GM19438 (cell line): ENCODE results near the gene RAET1E.
"Not testable (repeated sequence)": the region's sequence is repeated elsewhere in the genome, so short reads cannot be mapped to it uniquely, and the experiment has no call there.

Source experiments
- ATAC-seq: cut with Tn5 transposase; IDR thresholded peaks from one replicate; pipeline ENCODE4 v1.9.1; 2021; ENCODE audit warnings: low read depth; ENCODE audit not compliant: unreplicated experiment

The RAET1E gene

GRCh38 chr6:149864578-149865535, 33.1 kb downstream of the RAET1E start:
- ATAC-seq, result no peak

DNA sequence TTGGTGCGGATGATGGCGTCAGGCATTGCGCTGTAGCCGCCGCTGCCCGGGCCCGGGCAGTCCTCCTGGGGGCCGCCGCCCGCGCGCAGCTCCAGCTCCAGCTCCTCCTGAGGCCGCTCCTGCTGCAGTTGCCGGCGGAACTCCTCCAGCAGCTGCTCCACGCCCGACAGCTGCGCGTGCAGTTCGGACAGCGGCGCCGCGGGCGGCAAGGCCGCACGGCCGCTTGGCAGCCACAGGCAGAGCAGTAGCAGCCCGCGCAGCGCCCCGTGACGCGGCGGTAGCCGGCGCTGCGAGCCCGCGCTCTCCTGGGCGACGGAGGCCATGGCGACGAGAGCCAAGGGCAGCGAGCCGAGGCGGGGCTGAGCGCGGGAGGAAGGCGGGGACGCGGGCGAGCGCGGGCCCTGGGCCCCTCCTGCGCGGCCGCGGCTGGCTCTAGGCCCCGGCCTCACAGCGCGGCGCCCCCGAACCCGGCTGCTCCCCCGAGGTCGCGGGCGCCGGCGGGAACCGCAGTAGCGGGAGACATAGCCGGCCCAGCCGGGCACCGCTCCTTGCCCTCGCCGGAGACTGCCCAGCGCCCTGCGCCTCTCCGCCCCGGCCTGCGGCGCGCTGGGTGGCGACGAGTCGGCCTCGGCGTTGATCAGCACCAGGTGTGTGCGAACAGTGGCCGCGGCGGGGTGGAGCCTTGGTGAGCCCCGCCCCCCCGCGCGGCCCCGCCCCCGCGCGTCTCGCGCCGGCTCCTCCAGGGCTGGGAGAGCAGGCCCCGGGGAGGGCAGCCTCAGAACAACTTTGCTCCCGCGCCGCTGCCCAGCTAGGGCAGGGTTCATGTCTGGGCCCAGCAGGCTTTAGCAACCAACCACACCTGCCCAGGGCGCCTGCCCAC, 34.0 kb downstream of the RAET1E start, which contains the start of gene LRP11:
TSS of gene LRP11 (minus strand) at position 662 of the 880 bp plus-strand sequence. CDS start at position 323, 339 bp downstream.
- ATAC-seq, result peak; percentile 89

- ATAC-seq, result peak; percentile 32
Observed at GRCh38 chr6:149862922-149863697, 34.8 kb downstream of the RAET1E start.

GRCh38 chr6:149862424-149862738, 35.5 kb downstream of the RAET1E start:
- ATAC-seq, result not testable (repeated sequence)

DNA sequence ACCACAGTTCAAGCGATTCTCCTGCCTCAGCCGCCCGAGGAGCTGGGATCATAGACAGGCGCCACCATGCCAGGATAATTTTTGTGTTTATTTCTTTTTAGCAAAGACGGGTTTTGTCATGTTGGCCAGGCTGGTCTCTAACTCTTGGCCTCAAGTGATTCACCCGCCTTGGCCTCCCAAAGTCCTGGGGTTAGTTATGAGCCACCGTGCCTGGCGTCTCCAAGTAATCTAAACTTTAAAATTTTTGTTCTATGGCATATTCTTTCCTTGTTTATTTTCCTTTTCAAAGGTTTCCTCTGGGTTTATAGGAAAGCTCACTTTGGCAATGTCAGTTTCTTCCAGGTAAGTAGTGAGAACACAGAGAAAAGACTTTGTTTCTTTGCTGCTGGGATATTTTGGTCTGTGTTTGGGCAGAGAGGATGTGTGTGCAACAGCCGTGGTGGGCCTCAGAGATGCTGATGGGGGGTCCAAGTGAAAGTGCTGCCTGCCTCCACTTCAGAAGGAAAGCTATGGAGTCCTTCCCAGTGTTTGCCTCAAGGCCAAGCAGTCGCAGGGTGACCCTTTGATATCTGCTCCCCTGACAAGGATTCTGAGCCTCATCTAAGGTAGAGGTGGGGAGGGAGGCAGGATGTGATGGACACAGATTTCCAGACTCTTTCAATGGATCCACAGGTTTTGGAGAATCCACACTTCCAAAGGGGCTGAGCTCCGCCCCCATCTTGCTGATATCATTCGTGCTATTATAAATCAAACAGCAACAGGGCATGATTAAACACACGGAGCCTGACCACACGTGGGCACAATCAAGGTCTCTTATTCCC, 36.1 kb downstream of the RAET1E start:
- no peak for ATAC-seq

DNA sequence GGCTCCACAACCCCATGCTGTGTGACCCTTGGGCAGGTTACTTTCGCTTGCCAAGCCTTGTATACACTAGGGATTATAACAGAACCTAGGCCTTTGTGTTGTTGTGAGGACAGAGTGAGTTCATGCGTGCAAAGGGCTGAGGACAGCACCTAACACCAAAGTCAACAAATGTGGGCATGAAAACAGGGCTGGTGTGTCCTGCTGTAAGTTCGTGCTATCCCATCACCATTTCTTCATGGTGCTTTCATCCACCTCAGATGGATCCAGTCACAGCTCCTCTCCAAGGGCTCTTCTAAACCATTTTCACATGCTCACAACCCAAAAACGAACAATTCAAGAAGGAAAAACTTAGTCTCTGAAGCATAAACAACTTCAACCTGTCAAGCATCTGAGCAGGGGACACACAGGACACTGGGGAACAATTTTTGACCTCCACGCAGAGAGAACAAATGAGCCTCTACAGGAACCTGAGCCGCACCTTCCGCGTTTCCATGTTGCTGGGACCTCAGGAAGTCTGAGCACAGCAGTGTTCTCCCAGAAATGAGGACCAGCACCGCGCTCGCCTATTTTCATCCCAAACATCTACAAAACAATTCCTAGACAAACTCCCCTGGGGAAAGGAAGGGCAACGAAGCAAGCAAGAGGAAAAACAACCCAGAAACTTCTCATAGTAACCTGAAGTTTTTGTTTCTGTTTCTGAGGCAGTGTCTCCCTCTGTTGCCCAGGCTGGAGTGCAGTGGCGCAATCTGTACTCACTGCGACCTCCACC, 36.9 kb downstream of the RAET1E start:
- no peak for ATAC-seq

DNA sequence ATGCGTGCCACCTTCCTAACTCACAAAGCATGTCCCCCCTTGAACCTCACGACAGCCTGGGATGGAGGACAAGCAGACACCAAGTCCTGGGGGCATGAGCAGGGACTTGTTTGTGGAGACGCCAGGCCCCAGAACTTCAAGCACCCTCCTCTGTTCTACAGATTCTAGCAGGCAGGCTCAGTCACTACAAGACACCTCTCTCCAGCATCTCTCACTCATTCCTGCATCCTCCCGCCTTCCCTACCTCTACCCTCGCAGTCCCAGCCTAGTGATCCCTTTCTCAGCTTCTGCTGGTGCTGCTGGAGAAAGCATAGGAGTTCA, 37.4 kb downstream of the RAET1E start:
- ATAC-seq, result no peak

- ATAC-seq, result no peak
Observed at GRCh38 chr6:149859938-149860337, 38.0 kb downstream of the RAET1E start.

- ATAC-seq, result no peak
Observed at GRCh38 chr6:149859368-149859767, 38.5 kb downstream of the RAET1E start.

GRCh38 chr6:149857541-149857940, 40.4 kb downstream of the RAET1E start:
- ATAC-seq, result no peak

- no peak for ATAC-seq
Observed at GRCh38 chr6:149856256-149856994, 41.5 kb downstream of the RAET1E start.

- no peak for ATAC-seq
Observed at GRCh38 chr6:149855741-149856140, 42.2 kb downstream of the RAET1E start.

GRCh38 chr6:149855040-149855654, 42.8 kb downstream of the RAET1E start:
- no peak for ATAC-seq

DNA sequence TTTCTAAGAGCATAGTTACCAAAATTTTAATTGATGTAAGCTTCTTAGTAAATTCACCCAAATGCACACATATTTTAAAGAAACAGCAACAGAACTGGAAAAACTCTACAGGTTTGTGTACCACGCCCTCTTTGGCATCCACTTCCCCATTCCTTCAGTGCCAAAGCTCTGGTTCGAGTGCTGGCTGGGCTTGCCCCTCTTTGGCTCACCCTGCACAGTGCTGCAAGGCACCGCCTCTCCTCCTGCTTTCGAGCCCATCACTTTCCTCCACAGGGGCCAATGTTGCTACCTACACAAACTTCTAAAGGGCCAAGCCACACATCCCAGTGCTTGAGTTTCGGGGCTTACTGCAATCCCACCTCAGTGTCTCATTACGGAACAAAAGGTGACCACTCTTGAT, 43.4 kb downstream of the RAET1E start:
- ATAC-seq, result no peak

GRCh38 chr6:149854017-149854416, 43.9 kb downstream of the RAET1E start:
- not testable (repeated sequence) for ATAC-seq

DNA sequence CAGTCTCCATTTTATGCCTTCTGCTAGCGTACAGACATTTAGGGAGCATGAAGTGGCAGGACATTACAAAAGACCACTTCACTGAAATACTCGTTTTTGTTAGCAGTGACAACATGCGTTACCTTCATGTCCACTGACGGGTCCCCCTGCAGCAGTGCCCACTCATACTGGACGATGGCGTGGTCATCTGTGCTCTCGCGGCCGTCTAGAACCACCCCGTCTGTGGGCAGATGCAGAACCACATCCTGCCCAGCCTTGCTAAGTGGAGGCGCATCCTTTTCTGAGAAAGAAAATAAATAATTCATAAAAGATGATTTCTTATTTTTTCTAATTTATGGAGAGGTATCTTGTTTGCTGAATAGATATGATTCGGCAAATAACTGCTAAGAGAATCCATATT, 45.0 kb downstream of the RAET1E start:
- ATAC-seq, result no peak

DNA sequence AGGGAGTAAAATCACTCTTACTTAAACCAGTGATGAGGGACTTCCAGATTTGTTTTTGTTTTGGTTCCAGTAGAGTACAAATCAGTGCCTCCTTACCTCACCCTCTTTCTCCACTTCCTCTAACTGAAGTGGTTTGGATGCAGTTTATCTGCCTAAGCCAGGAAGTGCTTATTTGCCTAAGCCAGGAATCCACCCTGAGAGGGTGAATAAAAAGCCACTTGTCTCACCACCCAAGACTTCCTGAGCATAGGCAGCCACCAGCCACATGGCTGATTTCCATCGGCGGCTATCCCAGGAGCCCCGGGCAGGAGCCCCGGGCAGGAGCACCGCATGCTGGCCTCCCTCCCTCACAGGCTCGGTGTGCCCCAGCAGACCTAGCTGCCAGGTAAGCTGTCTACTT, 45.7 kb downstream of the RAET1E start:
- no peak for ATAC-seq

DNA sequence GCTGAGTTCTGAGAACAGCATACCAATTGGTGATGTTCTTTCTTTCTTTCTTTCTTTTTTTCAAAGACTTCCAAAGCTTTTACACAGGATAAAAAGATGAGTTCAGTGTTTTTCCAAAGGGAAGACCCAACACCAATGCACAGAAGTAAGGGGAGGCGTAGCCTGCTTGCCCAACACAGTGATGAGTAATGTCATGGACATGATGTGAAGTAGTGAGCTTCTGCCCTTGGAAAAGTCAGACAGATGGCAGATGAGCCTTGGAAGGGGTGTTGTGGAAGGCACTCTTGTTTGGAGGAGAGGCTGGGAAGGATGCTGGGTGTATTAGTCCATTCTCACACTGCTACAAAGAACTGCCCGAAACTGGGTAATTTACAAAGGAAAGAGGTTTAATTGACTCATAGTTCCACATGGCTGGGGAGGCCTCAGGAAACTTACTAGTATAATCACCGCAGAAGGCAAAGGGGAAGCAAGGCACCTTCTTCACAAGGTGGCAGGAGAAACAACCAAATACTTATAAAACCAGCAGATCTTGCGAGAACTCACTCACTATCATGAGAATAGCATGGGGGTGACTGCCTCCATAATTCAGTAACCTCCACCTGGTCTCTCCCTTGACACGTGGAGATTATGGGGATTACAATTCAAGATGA, 46.3 kb downstream of the RAET1E start:
- ATAC-seq, result no peak
